ENCODE measurements around the gene SLC22A3.

SLC22A3 gene

DNA sequence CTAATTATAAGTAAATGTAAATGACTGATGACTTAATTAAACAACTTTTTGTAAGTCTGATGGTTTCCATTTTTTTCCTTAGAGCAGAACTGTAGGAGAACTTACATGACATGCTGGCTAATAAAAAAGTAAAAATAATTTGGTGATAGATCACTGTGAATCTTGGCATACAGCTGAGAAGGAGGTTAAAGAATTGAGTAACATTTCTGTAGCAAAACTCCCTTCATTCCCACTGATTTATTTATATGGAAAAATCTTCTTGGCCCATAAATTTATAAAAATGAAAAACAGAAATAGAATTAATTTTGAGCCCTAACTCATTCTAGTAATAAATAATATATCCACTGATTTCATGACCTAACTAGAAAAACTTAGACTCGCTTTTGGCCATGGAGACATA is 48.1 kb downstream of the SLC22A3 start:
- no peak overlapping the region for H3K4me3 ChIP-seq (ENCODE audit: low read depth, low read length)
- H3K9me3 ChIP-seq (ENCODE audit: control insufficient read depth, insufficient read depth, low read length) = no peaks in the 10 kb centered on the region
- no peaks in the 10 kb centered on the region for H3K4me1 ChIP-seq (ENCODE audit: control insufficient read depth, insufficient read depth, low read length)
- no peaks in the 10 kb centered on the region for H3K27me3 ChIP-seq (ENCODE audit: control insufficient read depth, insufficient read depth, low read length)
- no peak overlapping the region for H3K9ac ChIP-seq (ENCODE audit: low read depth, low read length)
- no peaks in the 10 kb centered on the region for H3K36me3 ChIP-seq (ENCODE audit: control insufficient read depth, insufficient read depth, low read length)

DNA sequence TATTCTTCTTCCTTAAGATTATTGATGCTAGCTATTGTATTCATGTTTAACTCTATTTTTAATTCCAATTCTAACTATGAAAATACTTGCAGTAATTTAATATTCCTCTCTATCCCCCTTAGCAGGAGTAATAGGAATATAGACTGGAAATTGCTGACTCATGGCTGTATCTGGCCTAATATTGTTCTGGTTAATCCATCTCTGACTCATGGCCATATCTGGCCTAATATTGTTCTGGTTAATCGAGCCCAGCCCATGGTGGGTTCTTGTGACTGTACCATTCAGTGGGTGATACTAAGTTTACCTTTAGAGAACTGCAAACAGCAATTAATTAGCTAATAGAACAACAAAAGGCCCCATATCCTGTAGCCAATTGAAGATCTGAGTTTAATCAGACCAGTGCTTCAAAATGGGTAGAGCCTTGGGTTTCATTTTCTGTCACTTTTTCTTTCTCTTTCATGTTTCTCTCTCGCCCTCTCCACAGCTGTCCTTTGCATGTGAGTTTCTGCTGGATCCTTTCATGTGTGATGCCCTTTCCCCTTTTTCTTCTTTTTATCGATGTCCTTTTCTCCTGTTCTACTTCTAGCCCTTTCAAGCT is 50.6 kb downstream of the SLC22A3 start:
- no peak overlapping the region for H3K9ac ChIP-seq (ENCODE audit: low read depth, low read length)
- no peaks in the 10 kb centered on the region for H3K9me3 ChIP-seq (ENCODE audit: control insufficient read depth, insufficient read depth, low read length)
- H3K36me3 ChIP-seq (ENCODE audit: control insufficient read depth, insufficient read depth, low read length) = no peaks in the 10 kb centered on the region
- no peak overlapping the region for H3K4me3 ChIP-seq (ENCODE audit: low read depth, low read length)
- no peaks in the 10 kb centered on the region for H3K27me3 ChIP-seq (ENCODE audit: control insufficient read depth, insufficient read depth, low read length)
- H3K4me1 ChIP-seq (ENCODE audit: control insufficient read depth, insufficient read depth, low read length) = no peaks in the 10 kb centered on the region

DNA sequence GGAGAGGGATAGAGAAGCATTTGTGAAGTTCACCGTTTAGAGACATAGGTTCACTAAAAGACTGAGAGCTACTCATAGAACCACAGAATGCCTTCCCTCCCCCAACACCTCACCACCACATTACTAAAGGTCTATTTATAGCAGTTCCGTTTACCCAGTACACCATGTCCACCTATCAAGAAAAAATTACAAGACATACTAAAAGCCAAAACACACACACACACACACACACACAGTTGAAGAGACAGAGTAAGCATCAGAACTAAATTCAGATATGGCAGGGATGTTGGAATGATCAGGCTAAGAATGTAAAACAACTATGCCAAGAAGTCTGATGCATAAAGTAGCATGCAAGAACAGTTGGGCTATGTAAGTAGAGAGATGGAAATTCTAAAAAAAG is 52.3 kb downstream of the SLC22A3 start:
- H3K4me3 ChIP-seq (ENCODE audit: low read depth, low read length) = no peak overlapping the region
- no peak overlapping the region for H3K9ac ChIP-seq (ENCODE audit: low read depth, low read length)
- H3K36me3 ChIP-seq (ENCODE audit: control insufficient read depth, insufficient read depth, low read length) = no peaks in the 10 kb centered on the region
- no peaks in the 10 kb centered on the region for H3K27me3 ChIP-seq (ENCODE audit: control insufficient read depth, insufficient read depth, low read length)
- H3K4me1 ChIP-seq (ENCODE audit: control insufficient read depth, insufficient read depth, low read length) = no peaks in the 10 kb centered on the region
- no peaks in the 10 kb centered on the region for H3K9me3 ChIP-seq (ENCODE audit: control insufficient read depth, insufficient read depth, low read length)

DNA sequence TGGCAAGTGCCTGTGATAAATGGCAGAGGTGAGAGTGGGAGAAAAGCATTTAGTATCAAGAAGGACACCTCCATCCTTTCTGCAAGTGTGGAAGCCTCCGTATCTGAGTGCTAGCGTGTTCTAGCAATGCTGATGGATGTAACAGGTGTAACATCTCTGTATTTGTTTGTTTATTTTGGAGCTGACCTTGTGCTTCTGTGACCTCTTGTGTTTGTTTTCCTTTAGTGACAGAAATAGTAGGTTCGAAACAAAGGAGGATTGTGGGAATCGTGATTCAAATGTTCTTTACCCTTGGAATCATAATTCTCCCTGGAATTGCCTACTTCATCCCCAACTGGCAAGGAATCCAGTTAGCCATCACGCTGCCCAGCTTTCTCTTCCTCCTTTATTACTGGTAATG is 60.4 kb downstream of the SLC22A3 start:
- H3K27me3 ChIP-seq (ENCODE audit: control insufficient read depth, insufficient read depth, low read length) = no peaks in the 10 kb centered on the region
- no peaks in the 10 kb centered on the region for H3K9me3 ChIP-seq (ENCODE audit: control insufficient read depth, insufficient read depth, low read length)
- H3K4me1 ChIP-seq (ENCODE audit: control insufficient read depth, insufficient read depth, low read length) = no peaks in the 10 kb centered on the region
- no peak overlapping the region for H3K4me3 ChIP-seq (ENCODE audit: low read depth, low read length)
- H3K36me3 ChIP-seq (ENCODE audit: control insufficient read depth, insufficient read depth, low read length) = no peaks in the 10 kb centered on the region
- no peak overlapping the region for H3K9ac ChIP-seq (ENCODE audit: low read depth, low read length)

DNA sequence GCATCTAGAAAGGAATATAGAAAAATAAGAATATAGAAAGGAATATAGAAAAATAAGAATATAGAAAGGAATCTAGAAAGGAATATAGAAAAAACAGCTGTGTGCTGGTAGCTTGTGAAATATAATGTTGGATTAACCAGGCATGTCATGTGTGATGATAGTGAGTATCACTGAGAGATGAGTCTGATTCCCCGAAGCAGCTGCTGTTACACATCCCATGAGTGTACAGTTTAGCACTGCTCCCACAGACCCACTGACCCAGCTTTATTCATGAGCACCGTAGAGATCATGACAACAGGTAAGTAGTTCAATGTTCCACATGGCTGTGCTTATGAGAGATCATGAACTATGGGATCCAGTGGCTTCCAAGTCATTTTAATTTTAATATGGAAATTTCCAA is 64.8 kb downstream of the SLC22A3 start:
- H3K27me3 ChIP-seq (ENCODE audit: control insufficient read depth, insufficient read depth, low read length) = no peaks in the 10 kb centered on the region
- no peaks in the 10 kb centered on the region for H3K36me3 ChIP-seq (ENCODE audit: control insufficient read depth, insufficient read depth, low read length)
- no peaks in the 10 kb centered on the region for H3K9me3 ChIP-seq (ENCODE audit: control insufficient read depth, insufficient read depth, low read length)

DNA sequence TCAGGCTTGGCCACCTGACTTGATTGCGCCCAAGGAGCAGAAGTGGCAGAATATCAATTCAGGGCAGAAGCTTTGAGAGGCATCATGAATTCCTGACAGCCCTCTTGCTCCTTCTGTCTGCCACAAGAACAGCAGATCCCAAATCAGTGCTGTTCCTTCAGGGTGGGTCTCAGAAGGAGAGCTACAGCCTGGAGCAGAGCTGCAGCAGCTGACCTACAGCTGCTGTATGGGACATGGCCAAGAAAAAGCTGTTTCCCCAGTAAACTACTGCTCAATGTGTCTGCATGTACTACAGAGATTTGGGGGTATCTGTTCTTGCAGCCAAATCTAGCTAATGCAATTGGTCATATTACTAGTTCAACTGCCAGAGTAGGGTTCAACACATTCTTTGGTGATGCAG is 69.0 kb downstream of the SLC22A3 start:
- Histone ChIP-seq H3K9me3 (ENCODE audit: control insufficient read depth, insufficient read depth, low read length) (no peaks in the 10 kb centered on the region), H3K36me3 (ENCODE audit: control insufficient read depth, insufficient read depth, low read length) (no peaks in the 10 kb centered on the region), H3K27me3 (ENCODE audit: control insufficient read depth, insufficient read depth, low read length) (no peaks in the 10 kb centered on the region), H3K9ac (ENCODE audit: low read depth, low read length) (no peak overlapping the region), H3K4me1 (ENCODE audit: control insufficient read depth, insufficient read depth, low read length) (no peaks in the 10 kb centered on the region), H3K4me3 (ENCODE audit: low read depth, low read length) (no peak overlapping the region)

More for the DNA sequence above, 64.8 kb downstream of the SLC22A3 start:
- Histone ChIP-seq H3K4me3 (ENCODE audit: low read depth, low read length) (no peak overlapping the region), H3K9ac (ENCODE audit: low read depth, low read length) (no peak overlapping the region), H3K4me1 (ENCODE audit: control insufficient read depth, insufficient read depth, low read length) (no peaks in the 10 kb centered on the region)

DNA sequence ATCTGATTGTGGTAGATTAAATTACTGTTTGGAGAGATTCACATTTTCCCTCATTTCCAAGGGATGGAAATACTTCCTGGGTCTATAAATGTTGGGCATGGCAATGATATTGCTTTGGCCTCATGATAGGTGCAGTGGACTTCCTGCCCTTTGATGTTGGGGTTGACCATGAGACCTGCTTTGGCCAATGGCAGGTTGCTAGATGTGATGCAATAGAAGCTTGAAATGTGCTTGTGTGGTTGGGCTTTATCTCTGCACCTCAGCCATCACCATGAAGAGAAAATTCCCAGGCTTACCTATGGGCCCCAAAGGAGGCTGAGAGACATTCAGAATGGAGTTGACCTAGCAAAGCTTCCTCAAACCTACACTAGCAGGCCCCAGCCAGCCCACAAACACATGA is 69.4 kb downstream of the SLC22A3 start:
- no peaks in the 10 kb centered on the region for H3K9me3 ChIP-seq (ENCODE audit: control insufficient read depth, insufficient read depth, low read length)
- no peaks in the 10 kb centered on the region for H3K27me3 ChIP-seq (ENCODE audit: control insufficient read depth, insufficient read depth, low read length)
- H3K36me3 ChIP-seq (ENCODE audit: control insufficient read depth, insufficient read depth, low read length) = no peaks in the 10 kb centered on the region
- no peak overlapping the region for H3K4me3 ChIP-seq (ENCODE audit: low read depth, low read length)
- no peaks in the 10 kb centered on the region for H3K4me1 ChIP-seq (ENCODE audit: control insufficient read depth, insufficient read depth, low read length)
- no peak overlapping the region for H3K9ac ChIP-seq (ENCODE audit: low read depth, low read length)

DNA sequence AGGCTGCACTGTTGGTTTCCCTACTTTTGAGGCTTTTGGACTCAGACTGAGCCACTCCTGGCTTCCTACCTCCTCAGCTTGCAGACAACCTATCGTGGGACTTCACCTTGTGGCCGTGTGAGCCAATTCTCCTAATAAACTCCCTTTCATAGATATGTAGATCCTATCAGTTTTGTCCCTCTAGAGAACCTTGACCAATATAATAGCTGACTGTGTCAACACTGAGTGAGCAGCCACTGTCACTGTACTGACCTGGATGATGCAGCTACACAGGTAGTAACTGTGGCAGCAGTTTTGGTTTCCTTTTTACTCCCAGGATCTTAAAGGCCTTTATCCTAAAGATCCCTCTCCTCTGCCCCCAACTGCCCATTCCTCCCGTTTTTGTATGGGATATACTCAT is 70.2 kb downstream of the SLC22A3 start:
- Histone ChIP-seq H3K9ac (ENCODE audit: low read depth, low read length) (no peak overlapping the region), H3K36me3 (ENCODE audit: control insufficient read depth, insufficient read depth, low read length) (no peaks in the 10 kb centered on the region), H3K4me1 (ENCODE audit: control insufficient read depth, insufficient read depth, low read length) (no peaks in the 10 kb centered on the region), H3K9me3 (ENCODE audit: control insufficient read depth, insufficient read depth, low read length) (no peaks in the 10 kb centered on the region), H3K27me3 (ENCODE audit: control insufficient read depth, insufficient read depth, low read length) (no peaks in the 10 kb centered on the region), H3K4me3 (ENCODE audit: low read depth, low read length) (no peak overlapping the region)

DNA sequence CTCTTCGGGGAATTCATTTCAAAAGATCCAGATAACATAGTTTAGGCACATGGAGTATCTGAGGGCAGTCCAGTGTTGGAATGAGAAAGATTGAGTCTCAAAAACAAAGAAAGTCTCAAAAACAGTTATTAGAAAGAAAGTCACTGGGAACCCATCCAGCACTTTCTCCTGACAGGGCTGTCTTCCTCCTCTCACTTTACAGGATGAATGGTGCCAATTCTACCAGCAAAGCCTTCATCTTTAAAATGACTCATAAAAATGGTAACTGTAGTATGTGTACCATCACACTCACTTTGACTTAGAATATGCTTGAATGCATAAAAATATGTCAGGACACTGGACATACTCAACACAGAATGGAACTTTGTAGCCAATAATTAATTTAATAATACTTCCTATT is 71.3 kb downstream of the SLC22A3 start:
- no peaks in the 10 kb centered on the region for H3K9me3 ChIP-seq (ENCODE audit: control insufficient read depth, insufficient read depth, low read length)
- H3K9ac ChIP-seq (ENCODE audit: low read depth, low read length) = no peak overlapping the region
- H3K27me3 ChIP-seq (ENCODE audit: control insufficient read depth, insufficient read depth, low read length) = no peaks in the 10 kb centered on the region
- no peak overlapping the region for H3K4me3 ChIP-seq (ENCODE audit: low read depth, low read length)
- H3K4me1 ChIP-seq (ENCODE audit: control insufficient read depth, insufficient read depth, low read length) = no peaks in the 10 kb centered on the region
- no peaks in the 10 kb centered on the region for H3K36me3 ChIP-seq (ENCODE audit: control insufficient read depth, insufficient read depth, low read length)

DNA sequence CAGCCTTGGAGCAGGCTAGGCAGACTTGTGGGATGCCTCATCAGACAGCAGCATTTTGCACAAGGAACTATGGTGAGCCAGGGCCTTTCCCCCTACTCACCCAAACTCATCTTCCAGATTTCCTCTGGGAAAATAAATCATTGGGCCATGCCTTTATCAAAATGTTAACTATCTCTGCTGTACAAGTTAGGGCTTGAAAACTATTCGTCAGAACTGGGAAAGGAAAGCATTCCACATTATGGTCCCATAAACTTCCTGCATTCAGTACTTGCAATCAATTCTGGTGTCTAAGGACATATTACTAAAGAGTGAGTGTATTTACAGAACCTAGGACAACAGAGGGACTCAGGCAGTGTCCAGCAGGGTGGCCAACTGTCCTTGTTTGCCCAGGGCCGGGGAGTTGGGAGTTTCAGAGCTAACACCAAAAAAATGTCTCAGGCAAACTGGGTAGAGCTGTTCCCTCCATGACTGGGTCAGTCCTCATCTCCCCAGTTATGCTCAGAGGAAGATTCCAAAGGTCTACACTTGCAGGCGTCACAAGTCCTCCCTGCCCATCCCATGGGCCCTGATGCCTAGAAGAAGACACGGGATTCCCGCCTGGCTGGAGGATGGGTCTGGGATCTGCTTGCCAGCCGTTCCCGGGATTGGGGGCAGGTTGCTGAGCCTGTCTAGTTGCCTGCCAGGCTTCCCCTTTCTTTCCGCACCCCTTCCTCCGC is 72.2 kb downstream of the SLC22A3 start:
- Histone ChIP-seq H3K9me3 (ENCODE audit: control insufficient read depth, insufficient read depth, low read length) (no peaks in the 10 kb centered on the region), H3K36me3 (ENCODE audit: control insufficient read depth, insufficient read depth, low read length) (no peaks in the 10 kb centered on the region), H3K27me3 (ENCODE audit: control insufficient read depth, insufficient read depth, low read length) (no peaks in the 10 kb centered on the region), H3K4me3 (ENCODE audit: low read depth, low read length) (no peak overlapping the region), H3K4me1 (ENCODE audit: control insufficient read depth, insufficient read depth, low read length) (no peaks in the 10 kb centered on the region), H3K9ac (ENCODE audit: low read depth, low read length) (no peak overlapping the region)

DNA sequence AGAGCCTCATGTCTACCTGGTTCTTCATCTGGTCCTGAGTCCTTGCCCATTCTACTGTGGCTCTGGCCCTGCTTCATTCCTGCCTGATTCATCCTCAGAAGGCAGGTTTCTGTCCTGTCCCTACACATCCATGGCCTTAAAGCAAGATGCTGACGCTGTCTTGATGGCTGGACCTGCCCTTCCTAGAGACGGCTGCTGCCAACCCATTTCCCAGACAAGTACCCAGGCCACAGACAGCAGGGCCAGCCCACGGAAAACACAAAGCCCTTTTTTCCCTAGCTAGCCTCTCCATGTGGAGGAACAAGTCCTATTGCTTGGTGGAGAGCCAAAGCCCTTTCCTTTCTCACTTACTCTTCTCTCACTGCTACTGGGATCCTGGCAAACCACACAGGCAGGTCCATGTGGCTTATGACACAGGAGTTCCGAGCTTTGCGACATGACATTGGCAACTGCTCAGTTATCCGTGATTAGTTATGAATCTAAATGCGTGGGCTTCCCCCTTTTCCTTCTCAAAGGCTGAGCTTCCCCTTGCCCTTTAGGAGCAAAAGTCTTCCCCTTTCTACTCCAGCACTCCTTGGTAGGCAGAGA is 72.9 kb downstream of the SLC22A3 start:
- H3K36me3 ChIP-seq (ENCODE audit: control insufficient read depth, insufficient read depth, low read length) = no peaks in the 10 kb centered on the region

DNA sequence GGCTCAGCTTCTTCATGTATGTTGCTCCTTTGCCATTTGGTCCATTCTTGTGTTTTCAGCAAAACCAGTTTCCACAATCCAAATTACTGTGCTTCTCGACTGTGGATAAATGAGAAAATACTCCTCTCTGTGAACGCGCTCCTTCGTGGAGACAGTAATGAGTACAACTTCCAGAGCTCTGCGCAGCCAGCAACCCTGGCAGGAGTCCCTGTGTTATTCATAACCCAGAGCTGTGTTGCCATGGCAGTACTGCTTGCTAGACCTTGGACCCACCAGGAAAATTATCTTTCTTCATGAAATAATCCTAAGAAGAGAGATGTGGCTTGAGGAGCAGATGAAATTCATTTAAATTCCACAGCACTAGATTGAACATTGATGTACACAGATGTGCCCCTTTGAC is 73.7 kb downstream of the SLC22A3 start:
- Histone ChIP-seq H3K4me3 (ENCODE audit: low read depth, low read length) (no peak overlapping the region), H3K27me3 (ENCODE audit: control insufficient read depth, insufficient read depth, low read length) (no peaks in the 10 kb centered on the region), H3K9ac (ENCODE audit: low read depth, low read length) (no peak overlapping the region), H3K9me3 (ENCODE audit: control insufficient read depth, insufficient read depth, low read length) (no peaks in the 10 kb centered on the region), H3K36me3 (ENCODE audit: control insufficient read depth, insufficient read depth, low read length) (no peaks in the 10 kb centered on the region), H3K4me1 (ENCODE audit: control insufficient read depth, insufficient read depth, low read length) (no peaks in the 10 kb centered on the region)

More for the DNA sequence above, 72.9 kb downstream of the SLC22A3 start:
- H3K27me3 ChIP-seq (ENCODE audit: control insufficient read depth, insufficient read depth, low read length) = no peaks in the 10 kb centered on the region
- no peaks in the 10 kb centered on the region for H3K9me3 ChIP-seq (ENCODE audit: control insufficient read depth, insufficient read depth, low read length)
- no peak overlapping the region for H3K9ac ChIP-seq (ENCODE audit: low read depth, low read length)
- no peak overlapping the region for H3K4me3 ChIP-seq (ENCODE audit: low read depth, low read length)
- no peaks in the 10 kb centered on the region for H3K4me1 ChIP-seq (ENCODE audit: control insufficient read depth, insufficient read depth, low read length)

Data from iPS-15b (cell line).